Stimulated activated CD4-positive, alpha-beta T cell treated with anti-CD3 and anti-CD28 coated beads, Interleukin-15, amount 100 ng/mL, for 1 hour (primary cell): ENCODE results near the gene C1QTNF2.

Experiments
- DNase-seq, 2 donors: peaks; one replicate each; pipeline ENCODE4 v3.0.0-alpha.2; 2020; ENCODE audit warnings: low read depth in 1 of 2, low spot score in 1 of 2

Gene C1QTNF2

GRCh38 chr5:160375166-160375565 lies 4.7 kb upstream of the C1QTNF2 start:
- no peak for DNase-seq

GRCh38 chr5:160371294-160371693 lies 868 bp upstream of the C1QTNF2 start:
- no peak for DNase-seq

GRCh38 chr5:160370713-160371034 lies 248 bp upstream of the C1QTNF2 start:
- no peak for DNase-seq

- DNase-seq, result no peak
Observed at GRCh38 chr5:160367885-160368284, 2.5 kb downstream of the C1QTNF2 start.

GRCh38 chr5:160367261-160367660 lies 3.2 kb downstream of the C1QTNF2 start:
- no peak for DNase-seq

- DNase-seq, result no peak
Observed at GRCh38 chr5:160366230-160366629, 4.2 kb downstream of the C1QTNF2 start.

GRCh38 chr5:160363660-160364395 lies 6.6 kb downstream of the C1QTNF2 start:
- DNase-seq, result no peak

- no peak for DNase-seq
Observed at GRCh38 chr5:160363211-160363610, 7.2 kb downstream of the C1QTNF2 start.

GRCh38 chr5:160361624-160362228 lies 8.7 kb downstream of the C1QTNF2 start:
- no peak for DNase-seq

GRCh38 chr5:160360310-160360709 lies 10.1 kb downstream of the C1QTNF2 start:
- no peak for DNase-seq

- no peak for DNase-seq
Observed at GRCh38 chr5:160359816-160360215, 10.6 kb downstream of the C1QTNF2 start.

- DNase-seq, result no peak
Observed at GRCh38 chr5:160359242-160359641, 11.2 kb downstream of the C1QTNF2 start.

- no peak for DNase-seq
Observed at GRCh38 chr5:160357861-160358411, 12.5 kb downstream of the C1QTNF2 start.

- DNase-seq, result no peak
Observed at GRCh38 chr5:160357394-160357793, 13.0 kb downstream of the C1QTNF2 start.

- no peak for DNase-seq
Observed at GRCh38 chr5:160356550-160357347, 13.7 kb downstream of the C1QTNF2 start.

GRCh38 chr5:160354666-160355065 lies 15.8 kb downstream of the C1QTNF2 start:
- DNase-seq, result no peak

- DNase-seq, result no peak
Observed at GRCh38 chr5:160353379-160353778, 17.0 kb downstream of the C1QTNF2 start.

- DNase-seq, result no peak
Observed at GRCh38 chr5:160352308-160352707, 18.1 kb downstream of the C1QTNF2 start.

GRCh38 chr5:160349935-160350303 lies 20.5 kb downstream of the C1QTNF2 start:
- no peak for DNase-seq

- no peak for DNase-seq
Observed at GRCh38 chr5:160349249-160349934, 21.0 kb downstream of the C1QTNF2 start.

GRCh38 chr5:160348080-160348479 lies 22.3 kb downstream of the C1QTNF2 start:
- no peak for DNase-seq
